Inflammatory macrophage treated with lipopolysaccharide for 1 hour (primary cell): ENCODE results near the gene PPARA.
A peak's percentile ranks its signal among the peaks of the same experiment; 100 is the strongest.
"Not testable (repeated sequence)": the region's sequence is repeated elsewhere in the genome, so short reads cannot be mapped to it uniquely, and the experiment has no call there.

Experiments
- DNase-seq, 2 donors: peaks; one replicate each; pipeline ENCODE4 v3.0.0-alpha.2; 2020 to 2022

The PPARA gene

DNA sequence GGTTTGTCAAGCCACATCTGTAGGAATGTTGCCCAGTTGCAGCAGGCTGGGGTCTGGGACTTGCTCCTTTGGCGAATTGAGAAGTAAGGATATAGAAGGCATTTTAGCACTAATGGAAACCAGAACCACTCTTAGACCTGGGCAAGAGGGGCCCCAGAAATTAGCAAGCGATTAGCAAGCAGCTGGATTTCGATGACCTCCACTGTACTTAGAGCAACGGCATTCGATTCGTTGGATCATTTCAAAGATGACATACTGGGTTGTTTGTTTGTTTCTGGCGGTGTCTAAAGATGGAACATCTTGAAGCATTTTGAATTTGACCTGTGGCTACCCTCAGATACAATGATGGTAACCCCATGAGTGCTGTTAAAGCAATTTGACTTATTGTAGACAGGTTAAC lies 100.9 kb downstream of the PPARA start:
- no peak for DNase-seq

- no peak for DNase-seq
These were observed 101.6 kb downstream of the PPARA start for GRCh38 chr22:46251816-46252380.

DNA sequence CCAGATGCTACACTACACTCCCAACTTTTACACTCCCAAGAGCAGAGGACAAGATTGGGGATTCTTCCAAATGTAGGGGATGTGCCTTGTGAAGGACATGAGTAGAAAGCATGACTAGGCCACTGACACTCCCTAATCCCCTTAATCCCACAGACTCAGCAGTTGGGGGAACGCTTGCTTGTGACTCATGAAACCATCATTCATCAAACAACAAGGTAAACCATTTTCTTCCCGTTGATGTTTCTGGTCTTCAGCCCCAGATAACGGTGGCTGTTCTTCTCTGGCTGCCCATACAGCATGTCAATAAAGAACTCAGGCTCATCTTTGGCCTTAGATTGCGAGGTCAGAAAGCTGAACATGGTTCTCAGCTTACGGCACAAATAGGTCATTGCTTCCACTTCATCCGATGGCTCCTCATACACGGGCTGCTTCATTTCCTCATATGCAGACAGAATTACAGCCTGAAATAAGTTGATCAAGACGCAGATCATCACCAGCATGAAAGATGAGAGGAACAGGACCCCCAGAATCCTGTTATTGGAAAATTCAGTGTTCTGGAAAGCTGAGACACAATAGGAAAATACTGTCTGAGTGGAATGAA lies 106.1 kb downstream of the PPARA start:
- DNase-seq: no peak

- no peak for DNase-seq
These were observed 109.0 kb downstream of the PPARA start for GRCh38 chr22:46259374-46259773.

- DNase-seq: no peak
These were observed 109.7 kb downstream of the PPARA start for GRCh38 chr22:46260038-46260437.

DNA sequence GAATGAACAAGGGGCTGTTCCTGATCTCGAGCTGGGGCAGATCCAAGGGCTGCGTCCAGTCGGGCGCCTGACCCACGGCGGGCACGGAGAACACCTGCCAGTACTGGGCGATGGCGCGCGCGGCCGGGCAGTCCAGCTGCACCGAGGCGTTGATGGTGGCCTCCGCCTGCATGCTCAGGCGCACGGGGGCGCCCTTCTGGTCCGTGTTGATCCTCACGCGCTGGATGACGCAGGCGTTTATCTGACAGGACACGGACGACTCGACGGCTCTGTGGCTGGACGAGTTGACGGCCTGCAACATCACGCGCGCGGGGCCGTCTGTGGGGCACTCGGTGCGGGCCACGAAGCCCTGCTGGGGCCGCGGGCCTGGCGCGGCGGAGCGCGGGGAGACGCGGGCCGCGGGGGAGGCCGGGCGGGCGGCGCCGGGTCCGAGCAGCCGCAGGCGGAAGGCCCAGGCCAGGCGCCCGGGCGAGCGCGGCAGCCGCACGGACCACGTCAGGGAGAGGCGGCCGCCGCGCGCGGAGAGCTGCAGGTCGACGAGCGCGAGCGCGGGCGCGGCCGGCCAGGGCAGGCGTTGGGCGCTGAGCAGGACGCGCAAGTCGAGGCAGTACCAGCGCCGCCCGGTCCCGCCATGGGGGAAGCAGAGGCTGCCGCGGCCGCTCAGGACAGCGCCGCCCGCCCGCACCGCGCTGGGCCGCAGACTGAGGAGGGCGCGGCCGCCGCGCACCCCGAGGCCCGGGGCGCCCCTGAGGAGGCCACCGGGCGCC lies 112.3 kb downstream of the PPARA start:
- DNase-seq: peak; percentile 60 to 61

DNA sequence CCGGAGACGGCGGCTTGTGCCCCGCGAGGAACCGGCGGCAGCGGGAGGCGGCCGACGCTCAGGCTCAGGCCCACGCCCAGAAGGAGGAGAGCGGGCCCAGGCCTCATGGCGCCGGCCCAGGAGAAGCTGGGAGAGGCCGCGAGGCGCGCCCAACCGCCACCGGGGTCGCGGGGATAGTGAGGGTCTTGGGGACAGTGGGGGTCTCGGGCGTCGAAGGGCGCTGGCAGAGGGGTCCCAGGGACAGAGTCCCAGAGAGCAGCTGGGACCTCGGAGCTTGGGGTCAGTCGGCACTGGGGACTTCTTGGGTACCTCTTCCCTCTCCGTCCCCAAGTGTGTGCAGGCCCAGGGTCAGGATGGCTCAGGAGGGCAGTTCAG lies 112.9 kb downstream of the PPARA start, which contains the start of gene PKDREJ:
Gene PKDREJ, minus strand, starts transcription at position 128 of the 375 bp plus-strand sequence. Its CDS starts 21 bp downstream, at position 107.
- DNase-seq: no peak

DNA sequence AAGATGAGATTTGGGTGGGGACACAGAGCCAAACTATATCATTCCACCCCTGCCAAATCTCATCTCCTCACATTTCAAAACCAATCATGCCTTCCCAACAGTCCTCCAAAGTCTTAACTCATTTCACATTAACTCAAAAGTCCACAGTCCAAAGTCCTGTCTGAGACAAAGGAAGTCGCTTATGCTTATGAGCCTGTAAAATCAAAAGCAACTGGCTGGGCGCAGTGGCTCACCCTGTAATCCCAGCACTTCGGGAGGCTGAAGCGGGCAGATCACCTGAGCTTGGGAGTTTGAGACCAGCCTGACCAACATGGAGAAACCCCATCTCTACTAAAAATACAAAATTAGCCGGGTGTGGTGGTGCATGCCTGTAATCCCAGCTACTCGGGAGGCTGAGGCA lies 114.2 kb downstream of the PPARA start:
- DNase-seq: not testable (repeated sequence)

DNA sequence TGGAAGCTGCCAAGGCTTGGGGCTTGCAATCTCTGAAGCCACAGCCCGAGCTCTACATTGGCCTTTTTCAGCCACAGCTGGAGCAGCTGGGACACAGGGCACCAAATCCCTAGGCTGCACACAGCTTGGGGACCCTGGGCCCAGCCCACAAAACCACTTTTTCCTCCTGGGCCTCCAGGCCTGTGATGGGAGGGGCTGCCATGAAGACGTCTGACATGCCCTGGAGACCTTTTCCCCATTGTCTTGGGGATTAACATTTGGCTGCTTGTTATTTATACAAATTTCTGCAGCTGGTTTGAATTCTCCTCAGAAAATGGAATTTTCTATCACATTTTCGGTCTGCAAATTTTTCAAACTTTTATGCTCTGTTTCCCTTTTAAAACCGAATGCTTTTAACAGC lies 115.3 kb downstream of the PPARA start:
- DNase-seq: not testable (repeated sequence)

GRCh38 chr22:46267431-46268279 lies 117.3 kb downstream of the PPARA start, which contains the start of gene TTC38:
TTC38 (plus strand) TSS chr22:46268008; CDS start chr22:46268040, 32 bp downstream.
- peak; percentile 66 to 79 for DNase-seq

DNA sequence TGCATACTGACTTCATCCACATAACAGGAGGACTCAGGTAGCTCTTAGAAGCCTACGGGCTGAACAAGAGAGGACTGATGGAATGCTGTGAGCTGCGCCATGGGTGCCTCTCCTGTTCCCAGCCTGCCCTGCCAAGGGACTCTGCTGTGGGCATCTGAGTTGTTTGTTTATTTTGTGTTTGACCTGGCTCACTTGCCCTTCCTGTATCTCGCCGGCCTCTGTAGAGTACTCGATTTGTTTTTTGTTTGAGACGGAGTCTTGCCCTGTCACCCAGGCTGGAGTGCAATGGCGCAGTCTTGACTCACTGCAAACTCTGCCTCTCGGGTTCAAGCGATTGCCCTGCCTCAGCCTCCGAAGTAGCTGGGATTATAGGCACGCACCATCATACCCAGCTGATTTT lies 119.2 kb downstream of the PPARA start:
- no peak for DNase-seq

GRCh38 chr22:46272196-46272595 lies 121.9 kb downstream of the PPARA start:
- DNase-seq: no peak

- no peak for DNase-seq
These were observed 122.6 kb downstream of the PPARA start for GRCh38 chr22:46272762-46273431.

DNA sequence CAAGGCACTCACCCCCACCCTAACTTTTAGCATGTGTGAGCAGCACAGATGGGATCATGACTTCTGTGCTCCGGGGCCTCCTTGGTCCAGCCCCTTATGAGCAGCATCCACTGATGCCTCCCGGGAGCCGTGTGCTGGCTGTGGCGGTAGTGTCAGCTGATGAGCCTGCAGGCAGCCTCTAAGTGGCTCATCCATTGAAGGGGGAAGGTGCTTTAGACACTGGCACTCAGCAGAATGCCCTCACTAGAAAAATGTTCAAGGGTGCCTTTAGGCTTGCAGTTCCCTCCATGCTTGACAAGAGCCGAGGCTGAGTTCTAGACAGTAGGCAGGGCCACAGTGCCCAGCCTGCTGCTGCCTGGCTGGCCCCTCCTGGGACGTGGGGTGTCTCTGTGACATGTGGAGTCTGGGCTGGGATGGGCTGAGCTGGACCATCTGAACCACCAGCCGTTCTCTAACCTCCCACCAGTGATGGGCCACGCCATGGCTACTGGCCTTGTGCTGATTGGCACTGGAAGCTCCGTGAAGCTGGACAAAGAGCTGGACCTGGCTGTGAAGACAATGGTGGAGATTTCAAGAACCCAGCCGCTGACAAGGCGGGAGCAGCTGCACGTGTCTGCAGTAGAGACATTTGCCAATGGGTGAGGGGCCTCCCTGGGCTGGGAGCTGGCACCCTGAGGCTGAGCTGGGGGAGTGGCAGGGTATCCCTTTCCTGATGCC lies 123.3 kb downstream of the PPARA start:
- DNase-seq: no peak

DNA sequence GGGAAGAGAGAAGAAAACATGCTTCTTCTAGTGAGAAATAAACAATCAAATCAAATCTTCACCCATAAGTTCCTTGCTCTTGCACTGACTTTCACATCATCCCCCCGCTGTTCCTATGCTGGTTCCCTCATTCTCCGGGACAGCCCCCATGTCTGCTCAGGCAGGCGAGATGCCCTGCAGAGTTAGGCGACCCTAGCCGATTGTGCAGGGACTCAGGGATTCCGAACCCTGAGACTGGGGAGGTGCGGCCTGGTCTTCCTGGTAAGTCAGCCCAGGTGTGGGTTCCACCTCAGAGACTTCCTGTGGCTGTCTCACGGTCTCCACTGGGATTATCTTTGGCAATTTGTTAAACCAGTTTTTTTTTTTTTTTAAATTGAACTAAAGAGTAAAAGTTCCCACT lies 124.1 kb downstream of the PPARA start:
- no peak for DNase-seq

DNA sequence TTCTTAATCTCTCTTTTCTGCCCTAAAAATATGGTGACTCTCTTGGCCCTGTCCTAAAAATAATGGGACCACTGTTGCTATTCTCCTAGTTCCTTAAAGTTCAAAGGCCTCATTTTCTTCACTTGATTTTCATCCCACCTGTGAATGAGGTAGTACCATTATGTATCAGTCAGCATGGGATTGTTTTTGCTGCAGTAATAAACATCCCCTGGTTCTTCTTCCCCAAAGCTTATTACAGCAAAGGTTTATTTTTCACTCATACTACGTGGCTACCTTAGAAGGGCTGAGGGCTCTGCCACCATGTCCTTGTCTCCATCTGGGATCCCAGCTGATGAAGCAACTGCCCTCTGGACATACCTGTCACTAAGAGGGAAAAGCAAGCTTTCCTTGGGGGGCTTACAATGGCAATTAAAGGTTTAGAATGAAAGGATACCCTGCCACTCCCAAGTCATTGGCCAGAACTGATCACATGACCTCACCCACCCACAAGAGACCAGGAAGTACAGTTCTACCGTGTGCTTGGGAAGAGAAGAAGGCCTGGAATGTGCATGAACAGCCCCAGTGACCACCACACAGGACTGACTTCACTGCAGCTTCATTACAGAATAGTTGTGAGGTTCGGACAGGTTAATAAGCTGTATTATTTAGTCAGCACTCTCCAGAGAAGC lies 125.3 kb downstream of the PPARA start:
- no peak for DNase-seq

DNA sequence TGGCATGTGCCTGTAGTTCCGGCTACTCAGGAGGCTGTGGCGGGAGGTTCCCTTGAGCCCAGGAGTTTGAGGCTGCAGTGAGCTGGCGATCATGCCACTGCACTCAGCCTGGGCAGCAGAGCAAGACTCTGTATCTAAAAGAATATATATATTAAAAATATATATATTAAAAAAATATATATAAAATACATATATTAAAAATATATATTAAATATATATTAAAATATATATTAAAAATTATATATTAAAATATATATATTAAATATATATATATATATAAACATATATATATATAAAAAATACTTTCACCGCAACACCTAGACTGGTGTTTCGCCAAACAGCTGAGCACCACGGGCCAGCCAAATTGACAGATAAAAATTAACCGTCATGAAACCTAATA lies 126.2 kb downstream of the PPARA start:
- no peak for DNase-seq

GRCh38 chr22:46278656-46279645 lies 128.6 kb downstream of the PPARA start:
- no peak for DNase-seq

GRCh38 chr22:46280063-46280817 lies 129.9 kb downstream of the PPARA start:
- DNase-seq: no peak
